Activated CD4-positive, alpha-beta T cell treated with anti-CD3 and anti-CD28 coated beads for 36 hours (primary cell): ENCODE data around the gene SLC9C2. TPM values are rescaled to one million over a fixed set of nuclear protein-coding genes. Genes with fewer than 3 reads are reported as not detected.
"Not testable (repeated sequence)": the region's sequence is repeated elsewhere in the genome, so short reads cannot be mapped to it uniquely, and the experiment has no call there.

Experiments used
- ATAC-seq: fragments of 200-7000 bp; cut with Tn5 transposase; one replicate; pipeline ENCODE4 v1.10.0; 2021; ENCODE audit warnings: mild to moderate bottlenecking, moderate library complexity
- CTCF ChIA-PET: fragments of 350-600 bp; sonication (Branson Sonifier 250); formaldehyde crosslinking; loops from one replicate; lab custom pipeline; 2021; ENCODE audit warnings: antibody characterized with exemption; lab: Charles Lee
- POLR2A ChIA-PET: fragments of 350-600 bp; sonication (Branson Sonifier 250); formaldehyde crosslinking; loops from one replicate; lab custom pipeline; 2021; ENCODE audit warnings: antibody characterized with exemption, inconsistent platforms; lab: Charles Lee
- DNase-seq: peaks from one replicate; pipeline ENCODE4 v3.0.0-alpha.2; 2020
- H3K27ac Mint-ChIP-seq: one replicate; pipeline ENCODE4 v1.8.0; 2021; ENCODE audit warnings: mixed read lengths
- H3K27me3 Mint-ChIP-seq: one replicate; pipeline ENCODE4 v1.8.0; 2021; ENCODE audit warnings: mixed read lengths
- H3K36me3 Mint-ChIP-seq: one replicate; pipeline ENCODE4 v1.8.0; 2021; ENCODE audit warnings: low read depth, mixed read lengths
- H3K4me1 Mint-ChIP-seq: one replicate; pipeline ENCODE4 v1.8.0; 2021; ENCODE audit warnings: mixed read lengths
- H3K4me3 Mint-ChIP-seq: one replicate; pipeline ENCODE4 v1.8.0; 2021; ENCODE audit warnings: mild to moderate bottlenecking, moderate library complexity, mixed read lengths
- H3K9me3 Mint-ChIP-seq: one replicate; pipeline ENCODE4 v1.8.0; 2021; ENCODE audit warnings: low read depth, mixed read lengths
- intact Hi-C, 2 experiments: fragments of 100-400 bp; cut with DNase I in 1 of 2; cut with micrococcal nuclease in 1 of 2; formaldehyde crosslinking; loops; one replicate each; pipeline versions ENCODE4 v1.14.2 to v1.15.1; 2022 to 2024; cut with DNase I, micrococcal nuclease
- total RNA-seq, 2 experiments: library from RNA; stranded (reverse); gene quantifications; one replicate each; pipeline ENCODE4 v1.2.3, GENCODE V29; 2021

SLC9C2 gene
- total RNA-seq, 2 experiments from 2014 or later: not detected

GRCh38 chr1:173499729-173500128, 103.1 kb downstream of the SLC9C2 start:
- DNase-seq (no peak), ATAC-seq (no peak)
- Mint-ChIP-seq H3K27me3 (no peaks in the 10 kb centered on the region), H3K9me3 (no peaks in the 10 kb centered on the region), H3K4me3 (no peak overlapping the region), H3K36me3 (no peaks in the 10 kb centered on the region), H3K4me1 (no peaks in the 10 kb centered on the region), H3K27ac (no peak overlapping the region)
- CTCF ChIA-PET: interaction anchor here (0.6 to 0.9 kb wide), 2 partner anchors 12 to 202 kb away, joined by 3 read pairs; no protein-coding TSS in a partner anchor
- intact Hi-C loops: no loop called here
- POLR2A ChIA-PET: no interaction called here

DNA sequence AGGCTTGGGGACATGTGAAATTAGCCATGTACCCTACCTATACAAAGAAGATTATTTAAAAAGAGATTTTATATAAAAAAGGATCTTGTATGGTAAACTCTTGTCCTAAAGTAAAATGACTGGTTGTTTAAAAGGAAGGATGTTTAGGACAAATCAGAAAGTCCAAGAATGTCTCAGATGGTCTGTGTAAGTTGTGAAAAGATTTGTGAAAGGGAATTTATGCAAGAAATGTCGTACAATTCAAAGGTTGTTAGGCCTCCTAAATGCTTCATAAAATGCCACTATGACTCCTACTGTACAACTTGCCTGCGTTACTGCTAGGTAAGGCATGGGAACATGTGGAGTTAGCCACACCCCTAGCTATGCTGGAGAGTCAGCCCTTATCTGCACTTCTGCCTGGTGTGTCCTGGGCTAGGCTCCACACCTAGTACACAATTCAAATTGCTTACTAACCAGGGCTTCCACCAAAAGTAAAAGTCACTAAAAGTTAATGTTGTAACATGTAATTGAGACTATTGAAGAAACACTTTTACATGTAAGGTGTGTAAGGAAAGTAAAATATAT, 106.0 kb downstream of the SLC9C2 start:
- Mint-ChIP-seq H3K4me3 (no peak overlapping the region), H3K27ac (no peak overlapping the region), H3K27me3 (no peaks in the 10 kb centered on the region), H3K4me1 (no peaks in the 10 kb centered on the region), H3K9me3 (no peaks in the 10 kb centered on the region), H3K36me3 (no peaks in the 10 kb centered on the region)
- ChIA-PET CTCF (no interaction called here), POLR2A (no interaction called here)
- DNase-seq (no peak), ATAC-seq (no peak)
- intact Hi-C loops: no loop called here

GRCh38 chr1:173495609-173496267, 107.1 kb downstream of the SLC9C2 start:
- Mint-ChIP-seq H3K9me3 (no peaks in the 10 kb centered on the region), H3K27ac (no peak overlapping the region), H3K36me3 (no peaks in the 10 kb centered on the region), H3K27me3 (no peaks in the 10 kb centered on the region), H3K4me3 (no peak overlapping the region), H3K4me1 (no peaks in the 10 kb centered on the region)
- ATAC-seq (no peak), DNase-seq (no peak)
- POLR2A ChIA-PET: no interaction called here
- CTCF ChIA-PET: interaction anchor here (1.1 kb wide), 1 partner anchor 10 kb away, joined by 4 read pairs; no protein-coding TSS in a partner anchor
- intact Hi-C loops: no loop called here

GRCh38 chr1:173493125-173493524, 109.7 kb downstream of the SLC9C2 start:
- peaks cover 11% of the 10 kb centered on the region for H3K36me3 Mint-ChIP-seq
- intact Hi-C loops, H3K4me3 Mint-ChIP-seq, DNase-seq, H3K4me1 Mint-ChIP-seq, H3K27me3 Mint-ChIP-seq, H3K9me3 Mint-ChIP-seq, ATAC-seq, H3K27ac Mint-ChIP-seq, POLR2A ChIA-PET: not testable (repeated sequence)
- CTCF ChIA-PET: interaction anchor here (0.6 kb wide), 1 partner anchor 280 kb away, joined by 3 read pairs; no protein-coding TSS in a partner anchor

- H3K4me3 Mint-ChIP-seq: no peak overlapping the region
- H3K27ac Mint-ChIP-seq: no peak overlapping the region
- DNase-seq (no peak), ATAC-seq (no peak)
- POLR2A ChIA-PET: no interaction called here
- peaks cover 20% of the 10 kb centered on the region for H3K36me3 Mint-ChIP-seq
- H3K4me1 Mint-ChIP-seq: no peaks in the 10 kb centered on the region
- no peaks in the 10 kb centered on the region for H3K27me3 Mint-ChIP-seq
- intact Hi-C loops: no loop called here
- CTCF ChIA-PET: no interaction called here
- H3K9me3 Mint-ChIP-seq: no peaks in the 10 kb centered on the region
These were observed 111.4 kb downstream of the SLC9C2 start for GRCh38 chr1:173491508-173491907.

DNA sequence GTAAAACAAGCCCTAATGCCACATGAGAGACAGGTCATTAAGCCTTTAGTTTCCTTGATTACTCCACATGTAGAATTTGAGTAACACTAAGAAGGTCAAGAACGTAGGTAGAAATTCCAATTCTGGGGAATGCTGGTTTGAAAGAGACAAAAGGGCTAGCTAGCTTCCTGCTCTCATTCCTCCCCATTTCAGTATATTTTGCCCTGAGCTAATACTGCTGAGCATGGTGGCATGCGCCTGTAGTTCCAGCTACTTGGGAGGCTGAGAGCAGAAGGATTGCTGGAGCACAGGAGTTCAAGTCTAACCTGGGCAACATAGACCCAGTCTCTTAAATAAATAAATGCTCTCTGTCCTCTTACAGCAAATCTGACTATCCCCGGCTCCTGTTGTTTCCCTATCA, 112.9 kb downstream of the SLC9C2 start:
- peaks cover 28% of the 10 kb centered on the region for H3K36me3 Mint-ChIP-seq
- POLR2A ChIA-PET: no interaction called here
- no peaks in the 10 kb centered on the region for H3K9me3 Mint-ChIP-seq
- intact Hi-C loops: no loop called here
- DNase-seq (no peak), ATAC-seq (no peak)
- CTCF ChIA-PET: no interaction called here
- no peaks in the 10 kb centered on the region for H3K27me3 Mint-ChIP-seq
- H3K27ac Mint-ChIP-seq: no peak overlapping the region
- H3K4me1 Mint-ChIP-seq: no peaks in the 10 kb centered on the region
- no peak overlapping the region for H3K4me3 Mint-ChIP-seq

DNA sequence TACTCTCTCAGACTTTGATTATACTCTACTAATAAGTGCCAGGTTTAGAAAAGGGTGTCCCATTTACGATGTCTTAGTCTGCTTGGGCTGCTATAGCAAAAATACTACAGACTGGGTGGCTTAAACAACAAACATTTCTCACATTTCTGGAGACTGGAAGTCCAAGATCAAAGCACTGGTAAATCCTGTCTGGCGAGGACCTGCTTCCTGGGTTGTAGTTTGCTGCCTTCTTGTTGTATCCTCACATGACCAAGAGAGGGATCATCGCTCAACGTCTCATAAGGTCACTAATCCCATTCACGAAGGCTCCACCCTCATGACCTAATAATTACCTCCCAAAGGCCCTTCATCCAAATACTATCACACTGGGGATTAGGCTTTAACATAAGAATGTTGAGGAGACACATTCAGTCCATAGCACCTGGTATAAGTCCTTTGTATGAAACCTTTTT, 113.7 kb downstream of the SLC9C2 start:
- no peak for DNase-seq
- ChIA-PET CTCF (interaction anchor here (1.0 kb wide), 1 partner anchor 10 kb away, joined by 3 read pairs; no protein-coding TSS in a partner anchor), POLR2A (interaction anchor here (1.0 kb wide), 1 partner anchor 60 kb away, joined by 3 read pairs; no protein-coding TSS in a partner anchor)
- Mint-ChIP-seq H3K4me3 (no peak overlapping the region), H3K27ac (no peak overlapping the region), H3K9me3 (no peaks in the 10 kb centered on the region), H3K4me1 (no peaks in the 10 kb centered on the region), H3K36me3 (peaks cover 35% of the 10 kb centered on the region), H3K27me3 (no peaks in the 10 kb centered on the region)
- intact Hi-C loops: no loop called here
- ATAC-seq: no peak

DNA sequence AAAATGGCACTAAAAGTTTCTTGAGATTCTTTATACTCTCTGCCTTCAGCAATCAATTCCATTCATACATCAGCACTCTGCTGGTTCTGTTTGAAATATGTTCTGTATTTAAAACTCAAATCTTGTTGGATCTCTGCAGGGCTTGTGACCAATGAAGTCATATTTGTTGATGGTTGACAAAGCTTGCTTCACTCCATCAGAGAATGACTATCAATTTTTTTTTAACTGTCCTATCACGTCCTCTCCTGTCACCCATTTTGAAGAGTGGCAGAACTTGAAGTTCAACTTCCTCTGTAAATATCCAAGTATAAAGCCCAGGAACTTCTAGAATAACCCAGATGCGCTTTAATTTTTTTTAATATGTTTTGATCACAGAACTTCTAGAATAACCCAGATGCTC, 114.9 kb downstream of the SLC9C2 start:
- H3K4me3 Mint-ChIP-seq: no peak overlapping the region
- POLR2A ChIA-PET: interaction anchor here (1.0 kb wide), 1 partner anchor 58 kb away, joined by 3 read pairs; no protein-coding TSS in a partner anchor
- intact Hi-C loops: no loop called here

DNA sequence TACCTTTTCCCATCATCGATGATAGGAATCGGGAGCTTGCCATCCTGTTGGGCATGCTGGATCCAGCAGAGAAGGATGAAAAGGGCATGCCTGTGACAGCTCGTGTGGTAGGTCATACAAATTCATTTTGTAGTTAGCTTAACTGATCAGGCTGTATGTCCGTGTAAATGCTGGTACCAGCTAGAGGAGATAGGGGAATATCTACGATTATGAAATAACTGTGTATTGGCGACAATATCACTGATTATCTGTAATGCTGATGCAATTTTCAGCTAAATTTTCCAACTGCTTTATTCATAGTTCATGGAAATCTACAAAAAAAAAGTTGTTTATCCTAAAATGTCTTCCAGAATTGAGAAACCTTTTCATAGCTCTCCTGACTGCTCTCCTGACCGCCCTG, 117.5 kb downstream of the SLC9C2 start:
- Mint-ChIP-seq H3K4me1 (peaks cover 12% of the 10 kb centered on the region), H3K9me3 (no peaks in the 10 kb centered on the region), H3K36me3 (peaks cover 58% of the 10 kb centered on the region), H3K27ac (peak overlapping the region; percentile 49), H3K4me3 (no peak overlapping the region), H3K27me3 (no peaks in the 10 kb centered on the region)
- DNase-seq: no peak
- POLR2A ChIA-PET: no interaction called here
- intact Hi-C loops: no loop called here
- no peak for ATAC-seq
- CTCF ChIA-PET: interaction anchor here (1.1 to 1.2 kb wide), 2 partner anchors 10 to 15 kb away, joined by 4 read pairs; no protein-coding TSS in a partner anchor

More for the DNA sequence above, 114.9 kb downstream of the SLC9C2 start:
- Mint-ChIP-seq H3K36me3 (peaks cover 40% of the 10 kb centered on the region), H3K4me1 (no peaks in the 10 kb centered on the region), H3K27me3 (no peaks in the 10 kb centered on the region), H3K9me3 (no peaks in the 10 kb centered on the region), H3K27ac (peak overlapping the region; percentile 26)
- DNase-seq (no peak), ATAC-seq (no peak)
- CTCF ChIA-PET: interaction anchor here (0.6 to 1.6 kb wide), 4 partner anchors 11 to 58 kb away, joined by 3 to 5 read pairs (median 3); no protein-coding TSS in a partner anchor

DNA sequence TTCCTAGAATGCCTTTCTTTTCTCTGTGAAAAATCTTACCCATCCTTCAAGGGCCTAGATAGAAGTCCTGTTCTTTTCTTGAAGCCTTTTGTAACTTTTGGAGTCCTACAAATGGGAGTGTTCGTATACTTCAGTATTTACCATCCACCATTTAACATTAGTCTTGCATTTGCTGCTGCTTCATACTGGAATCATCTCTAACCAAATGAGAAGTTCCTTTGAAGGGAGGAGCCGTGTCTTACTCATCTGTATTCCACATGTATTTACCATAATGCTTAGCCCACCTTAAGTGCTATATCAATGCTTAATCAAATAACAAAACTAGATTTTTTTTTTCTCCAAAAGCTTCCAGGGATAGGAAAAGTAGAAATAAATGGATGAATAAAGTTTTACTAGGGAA, 118.6 kb downstream of the SLC9C2 start:
- Mint-ChIP-seq H3K27ac (no peak overlapping the region), H3K9me3 (no peaks in the 10 kb centered on the region), H3K4me1 (peaks cover 23% of the 10 kb centered on the region), H3K4me3 (no peak overlapping the region), H3K36me3 (peaks cover 66% of the 10 kb centered on the region), H3K27me3 (no peaks in the 10 kb centered on the region)
- intact Hi-C loops: no loop called here
- DNase-seq (no peak), ATAC-seq (no peak)
- POLR2A ChIA-PET: no interaction called here
- CTCF ChIA-PET: no interaction called here

- no peak for ATAC-seq
- Mint-ChIP-seq H3K36me3 (peaks cover 54% of the 10 kb centered on the region), H3K9me3 (no peaks in the 10 kb centered on the region), H3K4me3 (no peak overlapping the region), H3K4me1 (peaks cover 38% of the 10 kb centered on the region), H3K27ac (no peak overlapping the region), H3K27me3 (no peaks in the 10 kb centered on the region)
- POLR2A ChIA-PET: no interaction called here
- intact Hi-C loops: no loop called here
- CTCF ChIA-PET: no interaction called here
- DNase-seq: no peak
These were observed 120.2 kb downstream of the SLC9C2 start for GRCh38 chr1:173482683-173483082.
